Vagina (tissue), 2 donors: Measurements from ENCODE around the gene KLHDC7B.

ENCODE experiments used
- POLR2A ChIP-seq, 2 donors: fragments of 450-650 bp; IDR thresholded peaks; one replicate each; pipeline ENCODE4 v1.6.1; 2017; ENCODE audit warnings: antibody characterized with exemption in 2 of 2, mild to moderate bottlenecking in 2 of 2, moderate library complexity in 2 of 2
- TF ChIP-seq, protein P1 (sequence below), 3 experiments: fragments of 450-650 bp in 2 of 3; fragments of 200-600 bp in 1 of 3; sonication (generic) in 1 of 3; IDR thresholded peaks; one replicate each; pipeline ENCODE4 v1.5.1; 2017 to 2019; ENCODE audit warnings: antibody characterized with exemption in 3 of 3, mild to moderate bottlenecking in 2 of 3, moderate library complexity in 2 of 3

DNA sequence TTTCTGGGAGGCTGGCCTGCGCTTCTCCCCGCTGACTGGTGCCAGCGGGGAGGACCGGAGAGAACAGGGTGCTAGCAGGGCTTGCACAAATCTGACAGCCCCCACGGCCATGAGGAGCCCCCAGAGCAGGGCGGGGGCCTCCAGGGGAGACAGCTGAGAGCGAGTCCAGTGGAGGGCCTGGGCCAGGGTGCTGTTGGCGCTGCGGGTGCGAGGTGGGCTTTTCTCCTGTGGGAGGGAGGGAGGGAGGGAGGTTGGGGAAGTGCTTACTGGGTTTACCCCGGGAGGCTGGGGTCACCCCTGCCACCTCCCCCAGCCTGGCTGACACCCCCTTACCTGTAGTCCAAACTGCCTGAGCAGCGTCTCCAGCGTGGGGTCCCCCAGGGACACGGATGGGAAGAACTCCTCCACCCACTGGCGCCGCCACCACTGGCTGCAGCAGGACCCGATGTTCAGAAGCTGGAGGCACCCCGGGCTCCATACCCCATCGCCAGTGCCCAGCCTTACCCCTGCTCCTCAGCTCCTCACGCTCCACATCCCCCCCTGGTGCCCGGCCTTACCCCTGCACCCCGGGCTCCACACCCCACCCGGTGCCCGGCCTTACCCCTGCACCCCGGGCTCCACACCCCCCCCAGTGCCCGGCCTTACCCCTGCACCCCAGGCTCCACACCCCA lies 42.1 kb upstream of the KLHDC7B start:
- TF ChIP-seq POLR2A (IDR thresholded peaks at IDR 0.05): no peak
- TF ChIP-seq, protein P1, sequence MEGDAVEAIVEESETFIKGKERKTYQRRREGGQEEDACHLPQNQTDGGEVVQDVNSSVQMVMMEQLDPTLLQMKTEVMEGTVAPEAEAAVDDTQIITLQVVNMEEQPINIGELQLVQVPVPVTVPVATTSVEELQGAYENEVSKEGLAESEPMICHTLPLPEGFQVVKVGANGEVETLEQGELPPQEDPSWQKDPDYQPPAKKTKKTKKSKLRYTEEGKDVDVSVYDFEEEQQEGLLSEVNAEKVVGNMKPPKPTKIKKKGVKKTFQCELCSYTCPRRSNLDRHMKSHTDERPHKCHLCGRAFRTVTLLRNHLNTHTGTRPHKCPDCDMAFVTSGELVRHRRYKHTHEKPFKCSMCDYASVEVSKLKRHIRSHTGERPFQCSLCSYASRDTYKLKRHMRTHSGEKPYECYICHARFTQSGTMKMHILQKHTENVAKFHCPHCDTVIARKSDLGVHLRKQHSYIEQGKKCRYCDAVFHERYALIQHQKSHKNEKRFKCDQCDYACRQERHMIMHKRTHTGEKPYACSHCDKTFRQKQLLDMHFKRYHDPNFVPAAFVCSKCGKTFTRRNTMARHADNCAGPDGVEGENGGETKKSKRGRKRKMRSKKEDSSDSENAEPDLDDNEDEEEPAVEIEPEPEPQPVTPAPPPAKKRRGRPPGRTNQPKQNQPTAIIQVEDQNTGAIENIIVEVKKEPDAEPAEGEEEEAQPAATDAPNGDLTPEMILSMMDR (IDR thresholded peaks at IDR 0.05): no peak
